ENCODE results near the gene S1PR4. TPM values are rescaled to one million over a fixed set of nuclear protein-coding genes. Genes with fewer than 3 reads are reported as not detected.

Gene S1PR4
- total RNA-seq, 1 donor from 2014 or later: not detected

DNA sequence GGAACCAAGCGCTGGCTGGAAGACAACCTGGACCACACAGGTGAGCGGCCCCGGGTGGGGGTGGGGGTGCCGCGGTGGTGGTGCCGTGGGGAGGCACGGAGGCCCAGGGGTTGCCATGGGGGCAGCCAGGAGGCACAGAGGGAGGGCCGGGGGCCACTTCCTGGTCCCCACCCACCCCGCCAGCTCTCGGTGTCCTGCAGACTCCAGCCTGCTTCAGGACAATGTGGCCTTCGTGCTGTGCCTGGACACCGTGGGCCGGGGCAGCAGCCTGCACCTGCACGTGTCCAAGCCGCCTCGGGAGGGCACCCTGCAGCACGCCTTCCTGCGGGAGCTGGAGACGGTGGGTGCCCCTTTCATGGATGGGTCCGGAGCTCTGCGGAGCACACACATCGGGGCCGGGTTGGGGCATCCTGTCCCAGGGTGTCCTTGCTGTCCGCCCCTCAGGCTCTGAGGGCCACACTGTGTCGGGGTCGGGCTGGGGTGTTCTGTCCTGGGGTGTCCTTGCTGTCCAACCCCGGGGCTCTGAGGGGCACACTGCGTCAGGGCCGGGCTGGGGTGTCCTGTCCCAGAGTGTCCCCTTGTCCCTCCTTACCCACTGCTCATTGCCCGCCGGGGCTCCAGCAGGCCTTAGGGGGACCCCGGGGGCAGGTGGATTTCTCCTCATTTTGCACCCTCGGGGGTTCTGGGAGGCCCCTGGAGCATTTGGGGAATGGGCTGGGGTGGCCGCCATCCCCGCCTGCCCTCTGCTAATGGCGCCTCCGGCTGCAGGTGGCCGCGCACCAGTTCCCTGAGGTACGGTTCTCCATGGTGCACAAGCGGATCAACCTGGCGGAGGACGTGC lies 25.5 kb downstream of the S1PR4 start:
- no peaks in the 10 kb centered on the region for H3K9me3 Mint-ChIP-seq
- H3K36me3 Mint-ChIP-seq (ENCODE audit: low read depth): no peaks in the 10 kb centered on the region
- TF ChIP-seq CTCF (conservative IDR thresholded peaks at IDR 0.05): no peak
- no peak overlapping the region for H3K27ac Mint-ChIP-seq (ENCODE audit: unreplicated experiment)
- no peak overlapping the region for H3K4me3 Mint-ChIP-seq
- DNase-seq (ENCODE audit: low read depth, low spot score): no peak
- H3K4me1 Mint-ChIP-seq: no peaks in the 10 kb centered on the region
- no peaks in the 10 kb centered on the region for H3K27me3 Mint-ChIP-seq (ENCODE audit: low read depth)

GRCh38 chr19:3204646-3205275 lies 26.2 kb downstream of the S1PR4 start:
- DNase-seq (ENCODE audit: low read depth, low spot score): no peak
- Mint-ChIP-seq H3K4me1 (no peaks in the 10 kb centered on the region), H3K9me3 (no peaks in the 10 kb centered on the region), H3K36me3 (ENCODE audit: low read depth) (no peaks in the 10 kb centered on the region), H3K27ac (ENCODE audit: unreplicated experiment) (no peak overlapping the region), H3K4me3 (no peak overlapping the region), H3K27me3 (ENCODE audit: low read depth) (no peaks in the 10 kb centered on the region)
- TF ChIP-seq CTCF (conservative IDR thresholded peaks at IDR 0.05): no peak

DNA sequence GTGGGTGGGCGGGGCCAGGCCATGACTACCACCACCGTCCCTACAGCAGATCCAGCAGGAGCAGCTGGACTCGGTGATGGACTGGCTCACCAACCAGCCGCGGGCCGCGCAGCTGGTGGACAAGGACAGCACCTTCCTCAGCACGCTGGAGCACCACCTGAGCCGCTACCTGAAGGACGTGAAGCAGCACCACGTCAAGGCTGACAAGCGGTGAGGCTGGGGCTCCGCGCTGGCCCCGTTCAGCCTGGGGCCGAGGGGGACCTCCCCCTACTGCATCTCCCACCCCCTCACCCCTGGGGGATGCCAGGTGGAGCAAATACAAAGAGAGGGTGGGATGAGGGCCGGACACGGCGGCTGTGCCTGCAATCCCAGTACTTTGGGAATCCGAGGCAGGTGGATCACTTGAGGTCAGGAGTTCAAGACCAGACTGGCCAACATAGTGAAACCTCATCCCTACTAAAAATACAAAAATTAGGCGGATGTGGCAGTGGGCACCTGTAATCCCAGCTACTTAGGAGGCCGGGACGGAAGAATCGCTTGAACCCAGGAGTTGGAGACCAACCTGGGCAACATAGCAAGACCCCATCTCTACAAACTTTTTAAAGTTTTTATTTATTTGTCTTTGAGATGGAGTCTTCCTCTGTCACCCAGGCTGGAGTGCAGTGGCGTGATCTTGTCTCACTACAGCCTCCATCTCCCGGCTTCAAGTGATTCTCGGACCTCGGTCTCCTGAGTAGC lies 27.8 kb downstream of the S1PR4 start:
- TF ChIP-seq CTCF (conservative IDR thresholded peaks at IDR 0.05): no peak
- H3K4me1 Mint-ChIP-seq: no peaks in the 10 kb centered on the region
- no peaks in the 10 kb centered on the region for H3K9me3 Mint-ChIP-seq
- DNase-seq (ENCODE audit: low read depth, low spot score): no peak
- no peaks in the 10 kb centered on the region for H3K27me3 Mint-ChIP-seq (ENCODE audit: low read depth)
- no peaks in the 10 kb centered on the region for H3K36me3 Mint-ChIP-seq (ENCODE audit: low read depth)
- no peak overlapping the region for H3K4me3 Mint-ChIP-seq
- no peak overlapping the region for H3K27ac Mint-ChIP-seq (ENCODE audit: unreplicated experiment)

DNA sequence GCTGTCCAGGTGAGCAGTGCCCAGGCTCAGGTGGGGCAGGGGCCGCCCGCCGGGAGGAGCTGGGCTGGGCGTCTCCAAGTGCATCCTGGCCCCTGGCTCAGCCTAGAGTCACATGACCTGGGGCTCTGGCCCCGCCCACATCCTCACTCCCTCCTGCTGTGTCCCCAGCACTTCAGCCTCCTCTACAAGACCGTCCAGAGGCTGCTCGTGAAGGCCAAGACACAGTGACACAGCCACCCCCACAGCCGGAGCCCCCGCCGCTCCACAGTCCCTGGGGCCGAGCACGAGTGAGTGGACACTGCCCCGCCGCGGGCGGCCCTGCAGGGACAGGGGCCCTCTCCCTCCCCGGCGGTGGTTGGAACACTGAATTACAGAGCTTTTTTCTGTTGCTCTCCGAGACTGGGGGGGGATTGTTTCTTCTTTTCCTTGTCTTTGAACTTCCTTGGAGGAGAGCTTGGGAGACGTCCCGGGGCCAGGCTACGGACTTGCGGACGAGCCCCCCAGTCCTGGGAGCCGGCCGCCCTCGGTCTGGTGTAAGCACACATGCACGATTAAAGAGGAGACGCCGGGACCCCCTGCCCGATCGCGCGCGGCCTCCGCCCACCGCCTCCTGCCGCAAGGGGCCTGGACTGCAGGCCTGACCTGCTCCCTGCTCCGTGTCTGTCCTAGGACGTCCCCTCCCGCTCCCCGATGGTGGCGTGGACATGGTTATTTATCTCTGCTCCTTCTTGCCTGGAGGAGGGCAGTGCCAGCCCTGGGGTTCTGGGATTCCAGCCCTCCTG lies 29.1 kb downstream of the S1PR4 start:
- DNase-seq (ENCODE audit: low read depth, low spot score): no peak
- Mint-ChIP-seq H3K27ac (ENCODE audit: unreplicated experiment) (no peak overlapping the region), H3K4me3 (no peak overlapping the region), H3K9me3 (no peaks in the 10 kb centered on the region), H3K4me1 (no peaks in the 10 kb centered on the region), H3K27me3 (ENCODE audit: low read depth) (no peaks in the 10 kb centered on the region), H3K36me3 (ENCODE audit: low read depth) (no peaks in the 10 kb centered on the region)
- no peak for TF ChIP-seq CTCF (conservative IDR thresholded peaks at IDR 0.05)

All from neural crest cell (in vitro differentiated cells).